Glomerular visceral epithelial cell (primary cell): ENCODE data around the gene AAGAB.
"Not testable (repeated sequence)": the region's sequence is repeated elsewhere in the genome, so short reads cannot be mapped to it uniquely, and the experiment has no call there.

Experiments
- DNase-seq: peaks from one replicate; pipeline ENCODE4 v3.0.0-alpha.2; 2016; ENCODE audit errors: extremely low spot score

The AAGAB gene

GRCh38 chr15:67173005-67173404, 81.5 kb downstream of the AAGAB start:
- no peak for DNase-seq

- DNase-seq = no peak
Observed at GRCh38 chr15:67172172-67172571, 82.3 kb downstream of the AAGAB start.

GRCh38 chr15:67171471-67171870, 83.0 kb downstream of the AAGAB start:
- no peak for DNase-seq

GRCh38 chr15:67170143-67170925, 84.1 kb downstream of the AAGAB start:
- no peak for DNase-seq

GRCh38 chr15:67168694-67169093, 85.8 kb downstream of the AAGAB start:
- no peak for DNase-seq

GRCh38 chr15:67167091-67167490, 87.4 kb downstream of the AAGAB start:
- DNase-seq = no peak

- DNase-seq = no peak
Observed at GRCh38 chr15:67166280-67167009, 88.0 kb downstream of the AAGAB start.

GRCh38 chr15:67165254-67166253, 88.9 kb downstream of the AAGAB start:
- no peak for DNase-seq

- DNase-seq = no peak
Observed at GRCh38 chr15:67164811-67165253, 89.6 kb downstream of the AAGAB start.

GRCh38 chr15:67164401-67164791, 90.1 kb downstream of the AAGAB start:
- no peak for DNase-seq

GRCh38 chr15:67163180-67163579, 91.3 kb downstream of the AAGAB start:
- DNase-seq = no peak

- DNase-seq = no peak
Observed at GRCh38 chr15:67161881-67162280, 92.6 kb downstream of the AAGAB start.

GRCh38 chr15:67161412-67161811, 93.0 kb downstream of the AAGAB start:
- DNase-seq = no peak

- no peak for DNase-seq
Observed at GRCh38 chr15:67158367-67158766, 96.1 kb downstream of the AAGAB start.

GRCh38 chr15:67157521-67158252, 96.8 kb downstream of the AAGAB start:
- DNase-seq = no peak

GRCh38 chr15:67156834-67157233, 97.6 kb downstream of the AAGAB start:
- no peak for DNase-seq

GRCh38 chr15:67156426-67156825, 98.0 kb downstream of the AAGAB start:
- no peak for DNase-seq

GRCh38 chr15:67154249-67154648, 100.2 kb downstream of the AAGAB start:
- DNase-seq = no peak

- not testable (repeated sequence) for DNase-seq
Observed at GRCh38 chr15:67153044-67153443, 101.4 kb downstream of the AAGAB start.

- no peak for DNase-seq
Observed at GRCh38 chr15:67152429-67152828, 102.0 kb downstream of the AAGAB start.
